Ecto neural progenitor cell (in vitro differentiated cells): ENCODE results near the gene MIEN1.
A peak's percentile ranks its signal among the peaks of the same experiment; 100 is the strongest.
"Not testable (repeated sequence)": the region's sequence is repeated elsewhere in the genome, so short reads cannot be mapped to it uniquely, and the experiment has no call there.

ENCODE experiments used
- DNase-seq: peaks from one replicate; pipeline ENCODE4 v3.0.0-alpha.2; 2018; ENCODE audit warnings: low spot score

Gene MIEN1

DNA sequence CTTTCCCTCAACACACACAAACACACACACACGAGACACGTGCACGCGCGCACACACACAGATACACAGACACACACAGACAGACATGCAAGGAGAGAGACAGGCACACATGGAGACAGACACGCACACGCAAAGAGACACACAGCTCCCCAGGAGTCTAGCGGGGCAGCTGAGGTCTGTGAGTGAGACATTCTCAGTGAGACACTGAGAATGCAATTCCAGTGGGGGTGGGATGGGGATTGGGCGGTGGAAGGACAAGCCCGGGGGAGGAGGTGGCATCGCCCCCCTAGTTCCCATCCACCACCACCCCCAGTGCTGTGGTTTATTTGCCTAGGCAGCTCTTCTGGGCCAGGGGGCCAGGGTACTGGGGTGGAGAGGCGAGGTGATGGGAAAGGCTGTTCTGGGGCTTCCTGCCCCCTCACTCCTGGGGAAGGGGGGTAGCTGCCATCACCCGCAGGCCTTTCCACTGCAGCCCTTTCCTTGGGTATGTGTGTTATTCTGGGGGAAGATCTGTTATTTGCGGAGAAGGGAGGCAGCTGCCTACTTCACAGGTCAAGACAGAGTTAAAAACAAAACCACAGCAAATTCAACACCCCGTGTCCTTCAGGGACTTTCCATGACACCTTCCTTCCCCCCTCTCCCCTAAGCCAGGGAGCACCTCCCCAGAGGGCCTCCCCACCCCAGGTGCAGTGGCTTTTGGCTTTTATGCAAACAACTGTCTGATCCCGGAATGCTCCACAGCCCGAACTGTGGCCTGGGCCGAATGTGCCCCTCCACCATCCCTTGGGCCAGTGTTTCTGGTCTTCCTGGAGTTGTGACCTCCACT lies 25.4 kb upstream of the MIEN1 start:
- peak; percentile 55 for DNase-seq

DNA sequence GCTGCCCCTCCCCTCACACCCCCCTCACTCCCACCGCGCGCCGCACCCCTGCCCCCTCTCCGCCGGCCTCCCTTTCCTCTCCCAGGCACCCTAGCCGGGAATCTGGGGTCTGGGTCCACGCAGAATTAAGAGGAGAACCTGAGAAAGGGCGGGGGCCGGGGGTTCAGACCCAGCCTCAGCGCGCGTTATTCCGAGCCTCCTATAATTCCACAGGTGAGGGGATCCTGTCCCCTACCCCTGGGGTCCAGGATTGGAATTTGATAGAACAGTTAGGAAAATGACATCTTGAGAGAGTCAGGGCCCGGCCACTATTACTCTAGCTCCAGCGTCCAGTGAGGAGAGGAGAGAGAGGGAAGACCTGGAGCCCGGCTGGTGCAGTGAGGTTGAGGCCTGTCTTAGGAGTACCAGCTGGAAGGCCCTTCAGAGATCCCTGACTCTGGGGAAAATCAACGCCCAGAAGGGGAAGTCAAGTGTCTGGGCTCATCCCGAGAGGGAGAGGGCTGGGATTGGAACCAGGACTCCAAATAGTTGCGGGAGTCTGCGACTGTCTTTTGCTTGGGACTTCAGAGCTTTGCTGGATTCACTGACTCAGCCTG lies 24.7 kb upstream of the MIEN1 start:
- DNase-seq: no peak

DNA sequence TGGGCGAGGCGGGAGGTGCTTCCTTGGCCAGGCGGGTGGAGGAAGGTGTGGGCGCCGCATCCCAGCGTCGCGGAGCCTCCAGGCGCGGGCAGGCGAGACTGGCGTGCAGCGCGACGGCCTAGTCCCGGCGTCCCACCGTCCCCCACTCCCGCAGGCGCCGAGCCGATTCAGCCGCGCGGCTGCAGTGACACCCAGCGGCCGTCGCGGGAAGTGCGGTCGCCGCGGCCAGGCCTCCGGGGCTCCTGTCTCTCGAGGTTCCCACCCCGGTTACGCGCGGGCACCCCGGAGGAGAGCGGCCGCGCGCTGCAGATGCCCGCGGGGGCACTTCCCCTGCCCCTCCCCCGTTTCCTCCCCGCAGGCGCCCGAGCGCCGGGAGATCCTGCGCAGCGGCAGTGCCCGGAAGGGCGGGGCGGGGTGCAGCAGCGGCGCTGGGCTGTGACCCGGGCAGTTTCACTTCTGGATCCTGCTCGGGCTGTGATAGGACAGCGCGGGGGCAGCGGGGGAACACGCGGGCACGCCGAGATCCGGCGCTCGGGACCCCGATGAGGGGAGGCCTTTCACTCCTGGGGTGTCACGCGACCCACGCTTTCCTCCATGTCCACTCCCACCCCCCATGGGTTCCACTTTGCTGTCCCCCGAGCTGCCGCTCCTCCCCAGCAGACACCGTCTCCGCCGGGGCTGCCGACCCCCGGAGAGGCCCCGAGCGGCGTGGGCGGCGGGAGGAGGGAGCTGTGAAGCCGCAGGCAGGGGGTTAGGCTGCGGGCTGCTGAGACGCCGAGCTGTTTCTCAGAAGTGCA lies 24.0 kb upstream of the MIEN1 start:
- DNase-seq: peak; percentile 96

DNA sequence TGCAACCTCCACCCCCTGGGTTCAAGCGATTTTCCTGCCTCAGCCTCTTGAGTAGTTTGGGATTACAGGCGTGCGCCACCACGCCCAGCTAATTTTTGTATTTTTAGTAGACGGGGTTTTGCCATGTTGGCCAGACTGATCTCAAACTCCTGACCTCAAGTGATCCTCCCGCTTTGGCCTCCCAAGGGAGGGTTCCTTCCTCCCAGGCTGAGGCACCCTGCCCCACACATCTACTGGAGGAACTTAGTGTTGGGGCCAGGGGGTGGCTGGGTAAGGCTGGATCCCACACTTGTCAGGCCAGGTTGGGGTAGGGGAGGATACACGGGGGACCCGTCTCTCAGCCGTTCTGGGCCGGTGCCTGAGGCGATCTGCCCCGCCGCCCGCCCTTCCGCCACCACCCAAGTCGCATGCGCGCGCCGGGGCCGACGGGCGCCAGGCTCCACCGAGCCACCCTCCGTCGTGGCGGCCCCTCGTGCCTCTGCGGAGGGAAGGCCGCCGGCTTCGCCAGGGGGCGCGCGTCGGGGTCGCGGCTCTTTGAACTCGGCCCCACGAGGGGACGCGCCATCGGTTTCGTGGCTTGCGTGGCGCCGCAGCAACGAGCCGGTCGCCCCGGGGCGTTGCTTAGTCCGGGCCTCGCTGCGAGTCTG lies 23.3 kb upstream of the MIEN1 start:
- no peak for DNase-seq

DNA sequence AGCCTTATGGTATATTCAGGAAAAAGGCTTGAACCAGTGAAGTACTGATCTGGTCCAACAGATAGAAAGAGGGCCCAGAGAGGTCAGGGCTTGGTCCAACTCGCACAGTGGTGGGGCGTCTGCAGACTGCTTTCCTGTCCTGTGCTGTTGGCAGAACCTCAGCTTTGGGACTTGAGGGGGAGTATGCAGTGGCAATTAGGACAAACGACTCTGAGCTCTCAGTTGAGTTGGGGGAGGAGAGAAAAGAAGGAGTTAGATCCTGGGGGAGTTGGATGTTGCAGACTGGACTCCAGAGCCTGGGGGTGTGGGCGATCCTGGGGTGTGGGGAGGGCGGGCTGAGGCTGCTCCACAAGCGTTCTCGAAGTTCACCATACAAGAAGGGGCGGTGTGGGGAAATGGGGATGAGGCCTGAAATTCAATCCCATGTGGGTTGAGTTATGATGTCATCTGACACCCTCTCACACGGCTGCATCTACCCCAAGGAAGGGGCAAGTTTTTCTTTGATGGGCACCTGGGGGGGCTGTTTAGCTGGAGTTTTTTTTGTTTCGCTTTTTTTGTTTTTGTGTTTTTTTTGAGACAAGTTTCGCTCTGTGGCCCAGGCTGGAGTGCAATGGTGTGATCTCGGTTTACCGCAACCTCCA lies 22.0 kb upstream of the MIEN1 start:
- no peak for DNase-seq

DNA sequence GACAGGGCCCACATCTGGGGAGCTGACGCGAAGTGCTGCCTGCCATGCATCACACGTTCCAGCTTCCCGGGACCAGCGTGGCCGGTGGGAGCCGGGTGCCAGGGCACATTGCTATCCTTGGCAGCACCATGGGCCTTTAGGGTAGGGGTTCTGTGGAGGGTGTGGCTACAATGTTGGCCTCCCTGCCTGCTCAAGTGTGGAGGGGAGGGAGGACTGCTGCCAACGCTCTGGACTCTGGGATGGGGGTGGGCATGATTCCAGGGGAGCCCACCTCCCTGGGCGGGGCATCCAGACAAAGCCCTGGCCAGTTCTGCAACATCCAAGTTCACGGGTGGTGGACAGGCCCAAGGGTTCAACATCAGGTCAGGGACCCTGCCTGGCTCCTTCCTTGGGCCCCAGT lies 21.3 kb upstream of the MIEN1 start:
- no peak for DNase-seq

DNA sequence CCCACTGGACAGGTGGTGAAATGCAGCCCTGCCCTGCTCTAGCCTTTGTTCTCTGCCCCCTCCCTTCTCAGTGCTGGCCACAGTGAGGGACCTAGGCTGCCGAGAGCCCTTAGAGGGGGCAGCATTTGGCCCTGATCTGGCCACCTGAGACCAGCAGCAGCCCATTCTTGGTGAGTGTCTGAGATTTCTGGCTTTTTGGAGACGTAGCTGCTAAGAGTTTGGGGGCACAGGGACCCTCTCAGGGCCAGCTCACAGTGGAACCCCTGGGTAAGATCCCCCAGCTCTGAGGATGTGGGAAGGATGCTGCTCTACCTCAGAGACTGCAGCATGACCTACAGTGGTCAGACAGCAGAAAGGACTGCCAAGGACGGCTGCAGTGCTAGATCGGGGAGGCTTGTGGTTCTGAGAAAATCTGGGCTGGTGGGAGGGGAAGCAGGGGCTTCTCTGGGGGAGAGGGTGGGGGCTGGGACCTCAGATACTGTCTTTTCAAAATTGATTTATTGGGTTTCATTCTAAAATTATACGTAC lies 20.7 kb upstream of the MIEN1 start:
- no peak for DNase-seq

DNA sequence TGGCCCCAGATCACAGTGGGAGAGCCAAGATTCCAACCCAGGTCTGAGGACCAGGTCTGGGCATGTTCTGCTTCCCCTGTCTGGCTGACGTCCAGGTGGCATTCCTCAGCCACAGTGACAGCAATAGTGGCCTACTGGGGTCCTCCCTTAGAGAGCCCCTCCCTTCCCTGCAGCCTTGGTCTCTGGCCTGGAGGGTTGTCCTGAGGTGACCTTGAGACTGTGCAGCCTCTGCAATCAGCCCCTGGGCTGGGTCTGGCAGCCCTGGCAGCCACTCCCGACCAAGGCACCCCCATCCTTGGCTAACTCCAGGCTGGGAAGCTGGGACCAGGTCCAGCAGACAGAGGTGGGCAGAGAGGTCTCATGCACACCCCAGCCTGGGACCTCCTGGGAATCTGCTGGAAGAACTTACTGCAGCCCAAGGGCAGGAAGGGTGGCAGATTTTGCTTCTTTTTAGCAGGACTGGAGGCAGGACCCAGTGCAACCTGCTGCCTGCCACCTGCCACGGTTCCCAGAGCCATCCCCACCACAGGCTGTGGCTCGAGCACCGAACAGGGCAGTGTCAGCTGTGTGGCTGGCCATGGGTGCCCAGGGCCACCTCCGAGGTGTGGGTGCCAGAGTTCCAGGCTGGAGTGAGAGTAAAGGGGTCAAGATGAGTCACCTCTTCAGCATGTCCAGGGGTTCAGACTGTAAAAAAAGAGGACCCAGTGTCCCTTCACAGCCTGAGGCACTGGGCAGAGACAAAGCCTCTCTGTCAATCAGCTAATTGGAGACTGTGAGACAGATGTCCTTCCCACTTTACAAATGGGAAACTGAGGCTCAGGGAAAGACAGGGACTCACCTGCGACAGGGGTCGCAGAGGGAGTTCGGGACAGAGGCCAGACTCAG lies 20.0 kb upstream of the MIEN1 start:
- DNase-seq: no peak

DNA sequence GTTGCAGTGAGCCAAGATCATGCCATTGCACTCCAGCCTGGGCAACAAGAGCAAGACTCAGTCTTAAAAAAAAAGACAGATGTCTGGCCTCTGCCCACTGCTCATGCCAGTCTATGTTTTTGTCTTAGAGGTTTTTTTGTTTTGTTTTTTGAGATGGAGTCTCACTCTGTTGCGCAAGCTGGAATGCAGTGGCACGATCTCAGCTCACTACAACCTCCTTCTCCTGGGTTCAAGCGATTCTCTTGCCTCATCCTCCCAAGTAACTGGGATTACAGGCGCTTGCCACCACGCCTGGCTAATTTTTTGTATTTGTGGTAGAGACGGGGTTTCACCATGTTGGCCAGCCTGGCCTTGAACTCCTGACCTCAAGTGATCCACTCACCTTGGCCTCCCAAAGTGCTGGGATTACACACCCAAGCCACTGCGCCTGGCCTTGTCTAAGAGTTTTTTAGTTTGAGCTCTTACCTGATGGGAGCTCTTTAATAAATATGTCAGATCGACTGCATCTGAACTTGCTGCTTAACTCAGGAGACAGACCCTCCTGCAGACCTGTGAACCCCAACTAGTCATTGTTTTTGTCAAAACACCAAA lies 18.2 kb upstream of the MIEN1 start:
- not testable (repeated sequence) for DNase-seq

DNA sequence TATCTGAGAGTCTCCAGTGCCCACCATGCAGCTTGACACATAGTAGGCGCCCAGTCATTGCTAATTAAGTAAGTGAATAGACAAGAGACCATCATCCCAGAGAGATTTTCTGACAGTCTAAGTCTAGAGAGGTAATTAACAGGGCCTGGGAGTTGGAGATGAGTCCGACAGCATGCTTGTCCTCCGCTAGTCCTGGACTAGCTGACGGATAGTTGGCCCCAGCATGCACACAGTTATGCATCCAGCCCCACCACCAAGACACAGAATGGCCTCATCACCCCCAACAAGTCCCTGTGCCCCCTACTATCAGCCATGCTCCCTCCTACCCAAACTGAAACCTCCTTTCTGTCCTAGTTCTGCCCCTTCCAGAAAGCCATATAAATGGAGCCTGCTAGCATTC lies 17.4 kb upstream of the MIEN1 start:
- DNase-seq: no peak

DNA sequence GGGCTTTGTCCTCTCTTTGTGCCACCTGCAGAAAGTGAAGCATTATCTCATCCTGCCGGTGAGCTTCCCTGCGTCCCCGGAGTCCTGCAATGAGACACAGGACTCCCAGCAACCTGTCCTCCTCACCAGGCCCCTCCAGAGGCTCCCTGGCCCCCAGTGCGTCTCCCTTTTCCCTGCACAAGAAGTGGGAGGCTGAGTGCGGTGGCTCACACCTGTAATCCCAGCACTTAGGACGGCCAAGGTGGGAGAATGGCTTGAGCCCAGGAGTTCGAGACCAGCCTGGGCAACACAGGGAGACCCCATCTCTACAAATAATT lies 15.8 kb upstream of the MIEN1 start:
- DNase-seq: no peak

DNA sequence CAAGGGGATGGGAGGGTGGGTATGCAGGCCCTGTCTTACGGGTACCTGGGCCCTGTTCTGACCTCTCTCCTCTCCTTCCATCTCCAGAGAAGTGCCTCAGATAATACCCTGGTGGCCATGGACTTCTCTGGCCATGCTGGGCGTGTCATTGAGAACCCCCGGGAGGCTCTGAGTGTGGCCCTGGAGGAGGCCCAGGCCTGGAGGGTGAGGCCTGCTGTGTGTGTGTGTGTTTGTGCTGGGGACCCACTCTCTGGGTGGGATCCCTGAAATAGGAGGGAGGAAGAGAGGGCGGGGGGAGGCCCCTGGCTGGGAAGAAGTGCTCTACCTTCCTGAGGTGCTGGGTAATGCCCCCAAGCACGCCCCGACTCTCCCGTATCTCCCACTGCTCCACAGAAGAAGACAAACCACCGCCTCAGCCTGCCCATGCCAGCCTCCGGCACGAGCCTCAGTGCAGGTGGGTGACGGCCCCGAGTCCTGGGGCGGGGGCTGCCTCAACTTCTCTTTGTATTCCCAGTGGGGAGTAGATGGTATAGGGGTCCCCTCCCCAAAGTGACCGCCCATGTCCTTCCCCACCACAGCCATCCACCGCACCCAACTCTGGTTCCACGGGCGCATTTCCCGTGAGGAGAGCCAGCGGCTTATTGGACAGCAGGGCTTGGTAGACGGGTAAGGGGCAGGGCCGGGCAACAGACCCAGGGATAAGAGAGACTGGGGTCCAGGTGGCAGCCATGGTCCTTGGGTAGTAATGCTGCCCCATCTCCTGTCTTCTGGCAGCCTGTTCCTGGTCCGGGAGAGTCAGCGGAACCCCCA lies 15.2 kb upstream of the MIEN1 start:
- no peak for DNase-seq

DNA sequence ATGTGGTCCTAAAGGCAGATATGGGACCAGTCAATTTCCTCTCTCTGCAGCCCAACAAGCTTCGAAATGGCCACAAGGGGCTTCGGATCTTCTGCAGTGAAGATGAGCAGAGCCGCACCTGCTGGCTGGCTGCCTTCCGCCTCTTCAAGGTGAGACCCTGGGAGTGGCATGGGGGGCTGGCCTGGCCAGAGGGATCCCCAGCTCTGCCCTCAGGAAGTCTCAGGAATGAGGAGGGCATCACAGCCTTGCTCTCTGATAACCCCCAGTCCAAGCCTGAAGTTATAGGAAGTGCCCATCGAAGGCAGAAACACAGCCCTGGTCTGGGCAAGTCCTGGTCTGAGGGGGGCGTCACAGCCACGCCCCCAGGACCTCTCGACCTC lies 14.5 kb upstream of the MIEN1 start:
- DNase-seq: no peak

DNA sequence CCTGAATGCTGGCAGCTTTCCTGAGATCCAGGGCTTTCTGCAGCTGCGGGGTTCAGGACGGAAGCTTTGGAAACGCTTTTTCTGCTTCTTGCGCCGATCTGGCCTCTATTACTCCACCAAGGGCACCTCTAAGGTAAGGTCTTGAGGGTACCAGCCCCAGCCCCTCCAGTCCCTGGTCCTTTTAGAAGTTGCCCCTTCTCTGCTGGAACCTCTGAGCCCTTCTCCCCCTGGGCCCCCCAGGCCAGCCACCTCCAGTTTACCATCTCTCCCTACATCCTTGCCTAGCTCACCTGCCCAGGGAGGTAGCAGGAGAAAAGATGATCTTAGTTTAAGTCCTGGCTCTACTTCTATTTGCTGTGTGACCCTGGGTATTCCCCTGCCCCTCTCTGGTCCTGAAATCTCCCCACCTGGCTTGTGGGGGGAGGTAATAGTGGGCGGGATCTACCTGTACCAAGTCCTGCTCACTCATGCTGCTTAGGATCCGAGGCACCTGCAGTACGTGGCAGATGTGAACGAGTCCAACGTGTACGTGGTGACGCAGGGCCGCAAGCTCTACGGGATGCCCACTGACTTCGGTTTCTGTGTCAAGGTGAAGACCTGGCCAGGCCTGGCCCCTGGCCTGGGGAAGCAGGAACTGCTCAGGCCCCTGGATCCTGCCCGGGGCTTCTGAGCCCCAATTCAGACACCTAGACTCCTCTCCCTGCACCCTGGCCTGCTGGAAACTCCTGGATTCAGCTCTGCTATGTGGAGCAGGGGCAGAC lies 13.9 kb upstream of the MIEN1 start:
- DNase-seq: no peak

DNA sequence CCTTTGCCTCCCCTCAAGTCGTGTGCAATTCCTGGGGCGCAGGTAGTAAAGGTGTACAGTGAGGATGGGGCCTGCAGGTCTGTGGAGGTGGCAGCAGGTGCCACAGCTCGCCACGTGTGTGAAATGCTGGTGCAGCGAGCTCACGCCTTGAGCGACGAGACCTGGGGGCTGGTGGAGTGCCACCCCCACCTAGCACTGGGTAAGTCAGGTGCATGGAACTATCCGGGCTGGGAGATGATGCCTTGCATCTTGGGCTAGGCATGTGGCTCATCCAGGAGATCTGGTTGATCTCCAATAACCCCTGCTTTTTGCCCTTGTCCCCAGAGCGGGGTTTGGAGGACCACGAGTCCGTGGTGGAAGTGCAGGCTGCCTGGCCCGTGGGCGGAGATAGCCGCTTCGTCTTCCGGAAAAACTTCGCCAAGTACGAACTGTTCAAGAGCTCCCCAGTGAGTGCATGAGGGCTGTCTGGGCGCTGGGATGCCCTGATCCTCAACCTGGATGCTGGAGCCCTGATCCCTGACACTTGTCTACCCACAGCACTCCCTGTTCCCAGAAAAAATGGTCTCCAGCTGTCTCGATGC lies 12.6 kb upstream of the MIEN1 start:
- no peak for DNase-seq

DNA sequence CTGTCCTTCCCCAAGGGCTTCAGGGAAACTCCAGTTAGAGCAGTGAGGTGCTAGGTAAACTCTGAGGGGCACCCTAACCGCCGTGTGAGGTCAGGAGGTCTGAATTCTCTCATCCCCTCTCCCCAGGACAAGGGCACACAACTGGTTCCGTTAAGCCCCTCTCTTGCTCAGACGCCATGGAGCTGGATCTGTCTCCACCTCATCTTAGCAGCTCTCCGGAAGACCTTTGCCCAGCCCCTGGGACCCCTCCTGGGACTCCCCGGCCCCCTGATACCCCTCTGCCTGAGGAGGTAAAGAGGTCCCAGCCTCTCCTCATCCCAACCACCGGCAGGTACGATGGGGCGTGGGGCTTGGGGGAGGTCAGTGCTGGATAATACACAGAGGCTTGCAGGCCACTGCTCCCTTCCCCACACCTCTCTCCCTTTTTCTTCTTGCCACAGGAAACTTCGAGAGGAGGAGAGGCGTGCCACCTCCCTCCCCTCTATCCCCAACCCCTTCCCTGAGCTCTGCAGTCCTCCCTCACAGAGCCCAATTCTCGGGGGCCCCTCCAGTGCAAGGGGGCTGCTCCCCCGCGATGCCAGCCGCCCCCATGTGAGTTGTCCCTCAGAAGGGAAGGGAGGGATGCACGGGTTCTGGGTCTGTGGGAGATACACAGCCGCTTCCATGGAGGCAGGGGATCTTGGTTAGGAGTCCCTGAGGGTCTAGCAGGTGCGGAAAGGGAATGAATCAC lies 12.0 kb upstream of the MIEN1 start:
- no peak for DNase-seq

DNA sequence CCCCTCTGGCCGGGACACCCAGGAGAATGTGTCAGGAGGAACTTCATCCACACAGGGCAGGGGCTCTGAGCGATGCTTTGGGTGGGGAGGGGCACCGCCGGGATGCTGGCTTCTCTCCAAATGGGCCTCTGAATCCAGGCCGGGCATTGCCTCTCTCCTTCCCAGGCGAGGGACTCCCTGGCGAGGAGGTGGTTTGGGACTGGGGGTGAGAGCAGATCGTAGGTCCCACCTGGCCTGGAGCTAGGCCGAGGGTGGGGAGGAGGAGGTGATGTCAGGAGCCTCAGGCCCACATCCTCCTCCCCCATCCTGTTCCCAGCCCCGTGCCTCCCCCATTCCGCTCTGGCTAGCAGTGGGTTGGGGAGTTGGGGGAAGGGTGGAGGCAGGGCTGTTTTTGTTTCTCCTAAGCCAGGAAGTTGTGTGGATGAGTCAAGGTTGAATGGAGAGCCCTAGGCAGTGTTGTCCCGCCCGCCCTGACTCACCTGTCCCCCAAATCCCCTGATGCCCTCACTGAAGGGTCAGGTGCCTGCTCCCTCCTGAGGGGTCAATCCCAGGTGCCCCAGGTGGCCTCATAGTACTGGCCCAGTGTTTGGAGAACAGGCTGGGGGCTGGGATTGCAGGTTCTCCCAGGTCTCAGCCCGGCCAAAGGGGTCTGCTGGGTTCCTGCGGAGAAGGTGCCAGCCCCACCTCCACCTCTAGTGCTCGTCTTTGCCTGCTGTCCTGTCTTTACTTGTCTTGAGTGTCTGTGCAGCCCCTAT lies 10.2 kb upstream of the MIEN1 start:
- DNase-seq: no peak
